Mucosa of descending colon (tissue), 3 donors: ENCODE data around the gene ZNF469. TPM values are rescaled to one million over a fixed set of nuclear protein-coding genes. Genes with fewer than 3 reads are reported as not detected.

Experiments
- ATAC-seq: fragments of 200-7000 bp; cut with Tn5 transposase; one replicate; pipeline ENCODE4 v1.9.1; 2020; ENCODE audit warnings: mild to moderate bottlenecking, moderate library complexity
- DNase-seq, 3 donors: peaks; one replicate each; pipeline ENCODE4 v3.0.0-alpha.2; 2020
- H3K36me3 ChIP-seq: fragments of 200-600 bp; one replicate; pipeline ENCODE4 v1.8.0; 2021; ENCODE audit warnings: low read depth, mild to moderate bottlenecking
- H3K4me1 ChIP-seq: fragments of 200-600 bp; one replicate; pipeline ENCODE4 v1.8.0; 2021; ENCODE audit warnings: low read depth, mild to moderate bottlenecking
- H3K4me3 ChIP-seq: fragments of 200-600 bp; one replicate; pipeline ENCODE4 v1.8.0; 2021; ENCODE audit warnings: mild to moderate bottlenecking
- H3K9me3 ChIP-seq: fragments of 200-600 bp; one replicate; pipeline ENCODE4 v1.8.0; 2021; ENCODE audit warnings: mild to moderate bottlenecking
- intact Hi-C, 2 donors: fragments of 100-400 bp; cut with DNase I in 1 of 2; cut with micrococcal nuclease in 1 of 2; formaldehyde crosslinking; loops; one replicate each; pipeline versions ENCODE4 v1.11.0 to v1.11.1; 2022; cut with DNase I, micrococcal nuclease
- total RNA-seq, 3 donors: library from RNA; stranded (reverse); fragmentation: NEBNext Ultra II Directional in 2 of 3; extraction: Animal tissue kit (Norgen Biotek cat#: 25700) in 2 of 3; gene quantifications; one replicate each; pipeline versions ENCODE4 v1.2.1 to v1.2.4, GENCODE V29; 2021 to 2023
- TF ChIP-seq, protein P1 (sequence below): fragments of 200-600 bp; IDR thresholded peaks from one replicate; pipeline ENCODE4 v1.8.0; 2022; ENCODE audit warnings: antibody characterized with exemption, mild to moderate bottlenecking
- donor health status: DM: no; HTN: no; CAD: no; lungs with moderate emphysema.
- donor health status: DM: no; HTN: no; CAD: no.
- donor health status: DM: no; HTN: yes; CAD: no.

The ZNF469 gene
- total RNA-seq, 3 donors from 2014 or later: 0.35 to 1.4 (median 0.51) TPM

DNA sequence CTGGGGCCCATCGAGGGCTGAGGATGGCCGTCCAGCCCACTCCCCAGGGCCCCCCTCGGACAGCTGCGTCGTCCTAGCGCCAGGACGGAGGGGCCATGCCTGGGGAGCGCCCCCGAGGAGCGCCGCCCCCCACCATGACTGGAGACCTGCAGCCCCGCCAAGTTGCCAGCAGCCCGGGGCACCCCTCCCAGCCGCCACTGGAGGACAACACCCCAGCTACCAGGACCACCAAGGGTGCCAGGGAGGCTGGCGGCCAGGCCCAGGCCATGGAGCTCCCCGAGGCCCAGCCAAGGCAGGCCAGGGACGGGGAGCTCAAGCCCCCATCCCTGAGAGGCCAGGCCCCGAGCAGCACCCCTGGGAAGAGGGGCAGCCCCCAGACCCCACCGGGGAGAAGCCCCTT is 44.6 kb downstream of the ZNF469 start:
- ATAC-seq (no peak), DNase-seq (no peak)
- Histone ChIP-seq H3K4me3 (no peak overlapping the region), H3K4me1 (no peaks in the 10 kb centered on the region), H3K9me3 (no peaks in the 10 kb centered on the region), H3K36me3 (no peaks in the 10 kb centered on the region)
- TF ChIP-seq, protein P1, sequence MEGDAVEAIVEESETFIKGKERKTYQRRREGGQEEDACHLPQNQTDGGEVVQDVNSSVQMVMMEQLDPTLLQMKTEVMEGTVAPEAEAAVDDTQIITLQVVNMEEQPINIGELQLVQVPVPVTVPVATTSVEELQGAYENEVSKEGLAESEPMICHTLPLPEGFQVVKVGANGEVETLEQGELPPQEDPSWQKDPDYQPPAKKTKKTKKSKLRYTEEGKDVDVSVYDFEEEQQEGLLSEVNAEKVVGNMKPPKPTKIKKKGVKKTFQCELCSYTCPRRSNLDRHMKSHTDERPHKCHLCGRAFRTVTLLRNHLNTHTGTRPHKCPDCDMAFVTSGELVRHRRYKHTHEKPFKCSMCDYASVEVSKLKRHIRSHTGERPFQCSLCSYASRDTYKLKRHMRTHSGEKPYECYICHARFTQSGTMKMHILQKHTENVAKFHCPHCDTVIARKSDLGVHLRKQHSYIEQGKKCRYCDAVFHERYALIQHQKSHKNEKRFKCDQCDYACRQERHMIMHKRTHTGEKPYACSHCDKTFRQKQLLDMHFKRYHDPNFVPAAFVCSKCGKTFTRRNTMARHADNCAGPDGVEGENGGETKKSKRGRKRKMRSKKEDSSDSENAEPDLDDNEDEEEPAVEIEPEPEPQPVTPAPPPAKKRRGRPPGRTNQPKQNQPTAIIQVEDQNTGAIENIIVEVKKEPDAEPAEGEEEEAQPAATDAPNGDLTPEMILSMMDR: no peak
- intact Hi-C loops: no loop called here

DNA sequence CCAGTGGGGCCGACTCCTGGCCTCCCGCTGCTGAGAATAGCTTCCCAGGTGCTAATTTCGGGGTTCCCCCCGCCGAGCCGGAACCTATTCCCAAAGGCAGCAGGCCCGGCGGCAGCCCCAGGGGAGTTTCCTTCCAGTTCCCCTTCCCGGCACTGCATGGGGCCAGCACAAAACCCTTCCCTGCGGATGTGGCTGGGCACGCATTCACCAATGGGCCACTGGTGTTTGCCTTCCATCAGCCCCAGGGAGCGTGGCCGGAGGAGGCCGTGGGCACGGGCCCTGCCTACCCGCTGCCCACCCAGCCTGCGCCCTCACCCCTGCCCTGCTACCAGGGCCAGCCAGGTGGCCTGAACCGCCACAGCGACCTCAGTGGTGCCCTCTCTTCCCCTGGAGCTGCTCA is 45.4 kb downstream of the ZNF469 start:
- ATAC-seq (no peak), DNase-seq (no peak)
- intact Hi-C loops: no loop called here
- H3K4me1 ChIP-seq: no peaks in the 10 kb centered on the region
- H3K9me3 ChIP-seq: no peaks in the 10 kb centered on the region
- TF ChIP-seq, protein P1: no peak
- no peaks in the 10 kb centered on the region for H3K36me3 ChIP-seq
- H3K4me3 ChIP-seq: no peak overlapping the region

DNA sequence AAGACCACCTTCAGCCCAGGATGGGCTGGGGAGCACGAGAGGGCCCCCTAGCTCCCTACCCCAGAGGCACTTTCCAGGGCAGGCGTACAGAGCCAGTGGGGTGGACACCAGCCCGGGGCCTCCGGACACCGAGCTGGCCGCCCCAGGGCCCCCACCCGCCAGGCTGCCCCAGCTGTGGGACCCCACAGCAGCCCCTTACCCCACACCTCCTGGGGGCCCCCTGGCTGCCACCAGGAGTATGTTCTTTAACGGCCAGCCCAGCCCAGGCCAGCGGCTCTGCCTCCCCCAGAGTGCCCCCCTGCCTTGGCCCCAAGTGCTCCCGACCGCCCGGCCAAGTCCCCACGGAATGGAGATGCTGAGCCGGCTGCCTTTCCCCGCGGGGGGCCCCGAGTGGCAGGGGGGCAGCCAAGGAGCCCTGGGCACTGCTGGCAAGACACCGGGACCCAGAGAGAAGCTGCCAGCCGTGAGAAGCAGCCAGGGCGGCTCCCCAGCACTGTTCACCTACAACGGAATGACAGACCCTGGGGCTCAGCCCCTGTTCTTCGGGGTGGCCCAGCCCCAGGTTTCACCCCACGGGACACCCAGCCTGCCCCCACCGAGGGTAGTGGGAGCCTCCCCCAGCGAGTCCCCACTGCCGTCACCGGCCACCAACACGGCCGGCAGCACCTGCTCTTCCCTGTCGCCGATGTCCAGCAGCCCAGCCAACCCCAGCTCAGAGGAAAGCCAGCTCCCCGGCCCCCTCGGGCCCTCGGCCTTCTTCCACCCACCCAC is 46.0 kb downstream of the ZNF469 start:
- no peaks in the 10 kb centered on the region for H3K9me3 ChIP-seq
- H3K36me3 ChIP-seq: no peaks in the 10 kb centered on the region
- H3K4me3 ChIP-seq: no peak overlapping the region
- TF ChIP-seq, protein P1: no peak
- ATAC-seq (no peak), DNase-seq (no peak)
- intact Hi-C loops: no loop called here
- H3K4me1 ChIP-seq: no peaks in the 10 kb centered on the region

DNA sequence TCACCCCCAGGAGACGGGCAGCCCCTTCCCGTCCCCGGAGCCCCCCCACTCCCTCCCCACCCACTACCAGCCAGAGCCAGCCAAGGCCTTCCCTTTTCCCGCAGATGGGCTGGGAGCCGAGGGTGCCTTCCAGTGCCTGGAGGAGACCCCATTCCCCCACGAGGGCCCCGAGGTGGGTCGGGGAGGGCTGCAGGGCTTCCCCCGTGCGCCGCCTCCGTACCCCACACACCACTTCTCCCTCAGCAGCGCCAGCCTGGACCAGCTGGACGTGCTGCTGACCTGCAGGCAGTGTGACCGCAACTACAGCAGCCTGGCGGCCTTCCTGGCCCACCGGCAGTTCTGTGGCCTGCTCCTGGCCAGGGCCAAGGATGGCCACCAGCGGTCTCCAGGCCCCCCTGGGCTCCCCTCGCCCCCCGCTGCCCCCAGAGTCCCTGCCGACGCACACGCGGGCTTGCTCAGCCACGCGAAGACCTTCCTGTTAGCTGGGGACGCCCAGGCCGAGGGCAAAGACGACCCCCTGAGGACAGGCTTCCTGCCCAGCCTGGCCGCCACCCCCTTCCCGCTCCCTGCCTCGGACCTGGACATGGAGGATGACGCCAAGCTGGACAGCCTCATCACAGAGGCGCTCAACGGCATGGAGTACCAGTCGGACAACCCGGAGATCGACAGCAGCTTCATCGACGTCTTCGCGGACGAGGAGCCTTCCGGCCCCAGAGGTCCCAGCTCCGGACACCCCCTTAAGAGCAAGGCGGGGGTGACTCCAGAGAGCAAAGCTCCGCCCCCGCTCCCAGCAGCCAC is 46.8 kb downstream of the ZNF469 start:
- intact Hi-C loops: loop anchor here in 1 of 2 donors (10.0 kb wide), 1 partner anchor 235 kb away; no protein-coding TSS in a partner anchor
- no peak for ATAC-seq
- no peak overlapping the region for H3K4me3 ChIP-seq

DNA sequence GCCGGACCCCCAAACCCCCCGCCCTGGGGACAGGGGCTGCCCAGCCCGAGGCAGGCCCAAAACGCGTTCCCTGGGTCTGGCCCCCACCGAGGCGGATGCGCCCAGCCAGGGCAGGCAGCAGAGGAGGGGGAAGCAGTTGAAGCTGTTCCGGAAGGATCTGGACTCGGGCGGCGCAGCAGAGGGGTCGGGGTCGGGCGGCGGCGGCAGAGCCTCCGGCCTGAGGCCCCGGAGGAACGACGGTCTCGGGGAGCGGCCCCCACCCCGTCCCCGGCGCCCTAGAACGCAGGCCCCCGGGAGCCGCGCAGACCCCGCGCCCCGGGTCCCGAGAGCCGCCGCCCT is 47.4 kb downstream of the ZNF469 start:
- no peaks in the 10 kb centered on the region for H3K9me3 ChIP-seq
- H3K4me1 ChIP-seq: no peaks in the 10 kb centered on the region
- no peak for DNase-seq
- TF ChIP-seq, protein P1: no peak
- intact Hi-C loops: loop anchor here in 1 of 2 donors (10.0 kb wide), 1 partner anchor 235 kb away; no protein-coding TSS in a partner anchor
- ATAC-seq: peak; percentile 10
- no peak overlapping the region for H3K4me3 ChIP-seq
- H3K36me3 ChIP-seq: no peaks in the 10 kb centered on the region

More for the DNA sequence above, 46.8 kb downstream of the ZNF469 start:
- no peak for DNase-seq
- TF ChIP-seq, protein P1: no peak
- Histone ChIP-seq H3K4me1 (no peaks in the 10 kb centered on the region), H3K36me3 (no peaks in the 10 kb centered on the region), H3K9me3 (no peaks in the 10 kb centered on the region)
